Progenitor cell of endocrine pancreas (in vitro differentiated cells): ENCODE results near the gene PNMA6F. TPM values are rescaled to one million over a fixed set of nuclear protein-coding genes. Genes with fewer than 3 reads are reported as not detected.

Source experiments
- DNase-seq: peaks from one replicate; pipeline ENCODE4 v3.0.0; 2021; ENCODE audit warnings: low spot score; ENCODE audit not compliant: unreplicated experiment
- H3K27ac Mint-ChIP-seq: 2 replicates; pipeline ENCODE4 v1.8.0; 2021; ENCODE audit warnings: mild to moderate bottlenecking, moderate library complexity, mixed read lengths
- H3K27me3 Mint-ChIP-seq: 2 replicates; pipeline ENCODE4 v1.8.0; 2021; ENCODE audit warnings: mixed read lengths
- H3K36me3 Mint-ChIP-seq: 2 replicates; pipeline ENCODE4 v1.8.0; 2022; ENCODE audit warnings: mixed read lengths; ENCODE audit not compliant: insufficient read depth
- H3K4me1 Mint-ChIP-seq: 2 replicates; pipeline ENCODE4 v1.8.0; 2021; ENCODE audit warnings: low read depth, mixed read lengths
- H3K4me3 Mint-ChIP-seq: 2 replicates; pipeline ENCODE4 v1.8.0; 2021; ENCODE audit warnings: low read depth, mild to moderate bottlenecking, moderate library complexity, mixed read lengths
- H3K9me3 Mint-ChIP-seq: 2 replicates; pipeline ENCODE4 v1.8.0; 2021; ENCODE audit warnings: low read depth, mixed read lengths
- CTCF ChIP-seq: fragments of 200-600 bp; sonication (generic); IDR thresholded peaks from one replicate; pipeline ENCODE4 v1.5.0; 2021; ENCODE audit warnings: antibody characterized with exemption, mild to moderate bottlenecking; ENCODE audit not compliant: unreplicated experiment
- long read RNA-seq: library from polyadenylated mRNA; unstranded; transcript quantifications from one replicate; pipeline ENCODE4 v2.0.0, GENCODE V29; 2020
- total RNA-seq: library from RNA; stranded (reverse); gene quantifications from 2 replicates; pipeline ENCODE4 v1.2.1, GENCODE V29; 2021

The PNMA6F gene
- not detected in 2 replicates for total RNA-seq
- long read RNA-seq = 0 reads

DNA sequence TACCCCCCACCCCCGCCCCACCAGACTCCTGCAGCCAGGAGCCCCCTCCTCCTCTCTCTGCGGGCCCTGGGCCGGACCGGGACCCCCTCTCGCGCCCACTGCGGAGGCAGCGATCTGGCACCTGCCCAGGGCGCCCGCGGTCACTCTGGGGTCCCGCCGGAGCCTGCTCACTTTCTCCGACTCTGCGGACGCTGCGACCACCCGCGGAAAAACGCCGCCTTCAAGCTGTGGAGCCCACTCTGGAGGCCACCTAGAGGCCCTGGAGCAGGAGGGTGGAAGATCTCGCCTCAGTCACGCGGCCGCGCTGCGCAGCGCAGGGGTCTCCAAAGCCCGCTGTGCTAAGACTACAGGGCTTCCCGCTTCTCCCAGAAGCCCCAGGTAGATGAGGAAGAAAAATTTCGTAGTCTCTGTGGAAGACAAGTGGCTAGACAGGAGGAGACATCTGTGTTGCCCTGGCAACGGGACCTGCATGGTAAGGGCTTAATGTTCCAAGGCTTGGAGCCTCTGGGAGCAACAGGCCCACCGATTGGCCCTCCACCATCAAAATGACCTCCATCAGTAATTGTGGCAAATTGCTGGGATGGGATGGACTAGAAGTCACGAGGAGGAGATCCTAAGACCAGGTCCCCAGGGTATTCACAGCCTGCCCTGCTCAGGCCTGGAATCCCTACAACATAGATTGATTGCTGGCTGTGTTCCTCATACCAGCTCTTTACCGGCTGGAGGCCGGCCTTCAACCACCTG, at the start of gene PNMA6F:
TSS of gene PNMA6F (minus strand) at position 387 of the 744 bp plus-strand sequence. CDS start 1,093 bp downstream, outside the sequence.
- peaks cover 3% of the 10 kb centered on the region for H3K27me3 Mint-ChIP-seq
- H3K36me3 Mint-ChIP-seq = no peaks in the 10 kb centered on the region
- H3K4me1 Mint-ChIP-seq = no peaks in the 10 kb centered on the region
- H3K9me3 Mint-ChIP-seq = peaks cover 24% of the 10 kb centered on the region
- DNase-seq = no peak
- TF ChIP-seq CTCF = no peak
- H3K27ac Mint-ChIP-seq = no peak within 1 kb of the TSS
- no peak within 1 kb of the TSS for H3K4me3 Mint-ChIP-seq

GRCh38 chrX:153371256-153371655, 49.7 kb upstream of the PNMA6F start:
- Mint-ChIP-seq H3K36me3 (no peaks in the 10 kb centered on the region), H3K9me3 (peaks cover 20% of the 10 kb centered on the region), H3K27ac (no peak overlapping the region), H3K4me3 (no peak overlapping the region), H3K27me3 (no peaks in the 10 kb centered on the region), H3K4me1 (peaks cover 10% of the 10 kb centered on the region)
- TF ChIP-seq CTCF = no peak
- DNase-seq = no peak

DNA sequence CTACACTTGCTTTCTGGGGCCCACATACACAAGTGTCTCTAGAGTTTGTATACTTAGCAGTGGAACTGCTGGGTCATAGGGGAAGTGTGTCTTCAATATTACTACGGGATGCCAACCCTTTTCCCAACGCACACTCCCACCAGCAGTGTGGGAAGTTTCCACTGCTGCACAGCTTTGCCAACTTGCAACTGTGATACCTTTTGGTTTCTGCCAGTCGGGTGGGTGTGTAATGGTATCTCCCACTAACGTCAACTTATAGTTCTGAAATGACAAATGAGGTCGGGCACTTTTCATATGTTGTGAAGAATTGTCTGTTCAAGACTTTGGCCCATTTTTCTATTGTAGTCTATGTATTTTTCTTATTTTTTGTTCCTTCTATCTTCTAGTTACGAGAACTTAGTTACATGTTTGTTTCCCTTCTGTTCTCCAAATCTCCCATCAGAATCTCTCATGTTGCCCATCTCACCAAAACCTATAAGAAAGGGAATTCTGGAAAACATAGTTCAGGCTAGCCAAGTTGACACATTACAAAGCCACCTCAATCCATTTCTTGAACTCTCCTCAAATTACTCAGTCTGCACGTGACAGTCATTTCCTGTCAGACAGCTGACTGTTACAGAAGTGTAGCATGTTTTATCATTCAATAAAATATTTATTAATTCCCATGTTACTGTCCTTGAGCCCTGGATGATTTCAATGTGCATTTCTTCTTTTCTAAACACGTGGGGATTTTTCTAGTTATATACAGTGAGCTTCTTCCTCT, 48.9 kb upstream of the PNMA6F start:
- Mint-ChIP-seq H3K36me3 (no peaks in the 10 kb centered on the region), H3K4me1 (peaks cover 10% of the 10 kb centered on the region), H3K4me3 (no peak overlapping the region), H3K9me3 (peaks cover 20% of the 10 kb centered on the region), H3K27me3 (no peaks in the 10 kb centered on the region), H3K27ac (no peak overlapping the region)
- no peak for DNase-seq
- TF ChIP-seq CTCF = no peak

DNA sequence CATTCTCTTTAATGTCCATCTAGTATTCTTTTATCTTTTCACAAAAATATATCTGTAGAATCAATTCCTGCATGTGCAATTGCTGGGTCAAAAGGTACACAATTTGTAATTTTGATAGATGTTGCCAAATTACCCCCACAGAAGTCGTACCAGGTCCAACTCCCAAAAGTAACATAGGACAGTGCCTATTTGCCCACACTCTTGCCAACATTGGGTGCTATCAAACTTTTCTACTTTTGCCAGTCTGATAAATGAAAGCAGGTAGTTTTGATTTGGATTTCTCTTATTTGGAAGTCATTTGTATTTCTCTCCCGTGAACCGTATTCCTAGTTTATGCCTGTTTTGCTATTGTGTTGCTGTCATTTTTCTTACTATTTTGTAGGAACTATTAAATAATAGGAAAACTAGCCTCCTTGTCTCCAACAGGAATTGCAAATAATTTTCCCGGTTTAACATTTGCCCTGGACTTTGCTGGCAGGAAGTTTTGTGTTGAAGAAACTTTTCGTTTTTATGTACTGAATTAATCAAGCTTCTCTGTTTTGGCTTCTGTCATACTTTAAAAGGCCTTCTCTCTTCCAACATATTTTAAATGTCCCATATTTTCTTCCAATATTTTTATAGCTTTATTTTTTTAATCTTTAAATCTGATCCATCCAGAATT, 45.4 kb upstream of the PNMA6F start:
- Mint-ChIP-seq H3K9me3 (peaks cover 21% of the 10 kb centered on the region), H3K4me1 (peaks cover 7% of the 10 kb centered on the region), H3K4me3 (no peak overlapping the region), H3K27ac (no peak overlapping the region), H3K27me3 (peaks cover 5% of the 10 kb centered on the region), H3K36me3 (no peaks in the 10 kb centered on the region)
- TF ChIP-seq CTCF = no peak
- no peak for DNase-seq

DNA sequence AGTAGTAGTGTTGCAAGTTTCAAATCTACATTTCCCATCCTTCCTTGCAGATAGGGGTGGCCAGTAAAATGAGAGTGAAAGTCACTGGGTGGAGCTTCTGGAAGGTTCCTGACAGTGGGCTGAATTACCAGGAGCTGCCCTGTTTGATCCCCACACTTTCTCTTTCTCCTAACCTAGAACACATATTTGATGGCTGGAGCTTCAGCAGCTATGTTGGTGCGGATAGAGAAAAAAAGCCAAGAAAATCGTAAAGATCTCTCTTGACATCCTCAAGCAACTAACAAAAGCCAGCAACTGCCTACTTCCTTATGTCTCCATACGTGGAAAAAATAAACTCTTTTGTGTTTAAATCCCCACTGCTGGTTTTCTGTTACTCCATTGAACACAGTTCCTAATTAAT, 44.6 kb upstream of the PNMA6F start:
- H3K36me3 Mint-ChIP-seq = no peaks in the 10 kb centered on the region
- H3K27ac Mint-ChIP-seq = no peak overlapping the region
- no peak for DNase-seq
- H3K27me3 Mint-ChIP-seq = peaks cover 5% of the 10 kb centered on the region
- H3K4me1 Mint-ChIP-seq = peaks cover 4% of the 10 kb centered on the region
- TF ChIP-seq CTCF = no peak
- peaks cover 23% of the 10 kb centered on the region for H3K9me3 Mint-ChIP-seq
- no peak overlapping the region for H3K4me3 Mint-ChIP-seq
